GM21390 (cell line): ENCODE data around the gene AKAP9.
"Not testable (repeated sequence)": the region's sequence is repeated elsewhere in the genome, so short reads cannot be mapped to it uniquely, and the experiment has no call there.

Experiments
- ATAC-seq: cut with Tn5 transposase; IDR thresholded peaks from one replicate; pipeline ENCODE4 v1.9.1; 2021; ENCODE audit not compliant: unreplicated experiment

The AKAP9 gene

DNA sequence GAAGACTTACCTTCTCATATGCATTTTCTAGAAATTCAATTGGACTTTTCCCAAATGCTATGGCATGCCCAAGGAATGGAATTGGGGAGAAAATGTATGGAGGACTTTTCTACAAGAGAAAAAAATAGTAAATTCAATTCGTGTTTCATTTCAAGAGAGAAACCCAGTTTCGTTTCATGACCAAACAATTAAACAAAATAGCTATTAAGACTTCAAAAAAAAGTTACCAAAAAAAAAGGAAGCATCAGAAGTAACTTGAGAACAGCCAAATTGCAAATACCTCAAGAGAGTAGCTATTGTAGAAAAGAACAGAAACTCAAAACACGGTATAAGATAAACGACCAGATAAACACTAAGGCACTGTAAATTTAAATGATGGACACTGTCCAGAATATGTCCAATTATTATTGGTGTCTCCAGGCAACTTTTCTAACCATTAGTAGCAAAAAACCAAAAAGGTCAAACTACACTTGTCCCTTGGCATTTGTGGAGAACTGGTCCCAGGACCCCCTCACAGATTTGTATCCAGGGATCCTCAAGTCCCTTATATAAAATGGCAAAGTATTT lies 191.2 kb downstream of the AKAP9 start:
- ATAC-seq = no peak

DNA sequence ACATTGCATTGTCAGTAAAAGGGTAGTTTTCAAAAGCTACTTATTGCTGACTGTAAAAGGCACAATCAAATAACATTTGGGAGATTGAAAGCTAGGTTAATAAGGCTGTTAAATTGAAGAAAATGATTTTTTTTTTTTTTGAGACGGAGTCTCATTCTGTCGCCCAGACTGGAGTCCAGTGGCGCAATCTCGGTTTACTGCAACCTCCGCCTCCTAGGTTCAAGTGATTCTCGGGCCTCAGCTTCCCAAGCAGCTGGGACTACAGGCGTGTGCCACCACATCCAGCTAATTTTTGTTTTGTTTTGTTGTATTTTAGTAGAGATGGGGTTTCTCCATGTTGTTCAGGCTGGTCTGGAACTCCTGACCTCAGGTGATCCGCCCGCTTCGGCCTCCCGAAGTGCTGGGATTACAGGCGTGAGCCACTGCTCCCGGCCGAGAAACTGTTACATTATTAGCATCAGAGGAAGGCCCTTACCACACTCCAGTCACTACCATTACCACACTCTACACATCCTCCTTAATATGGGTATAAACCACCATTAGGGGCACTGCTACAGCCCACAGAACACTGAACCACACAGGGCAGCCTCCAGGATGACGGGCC lies 192.6 kb downstream of the AKAP9 start:
- peak; percentile 24 for ATAC-seq

DNA sequence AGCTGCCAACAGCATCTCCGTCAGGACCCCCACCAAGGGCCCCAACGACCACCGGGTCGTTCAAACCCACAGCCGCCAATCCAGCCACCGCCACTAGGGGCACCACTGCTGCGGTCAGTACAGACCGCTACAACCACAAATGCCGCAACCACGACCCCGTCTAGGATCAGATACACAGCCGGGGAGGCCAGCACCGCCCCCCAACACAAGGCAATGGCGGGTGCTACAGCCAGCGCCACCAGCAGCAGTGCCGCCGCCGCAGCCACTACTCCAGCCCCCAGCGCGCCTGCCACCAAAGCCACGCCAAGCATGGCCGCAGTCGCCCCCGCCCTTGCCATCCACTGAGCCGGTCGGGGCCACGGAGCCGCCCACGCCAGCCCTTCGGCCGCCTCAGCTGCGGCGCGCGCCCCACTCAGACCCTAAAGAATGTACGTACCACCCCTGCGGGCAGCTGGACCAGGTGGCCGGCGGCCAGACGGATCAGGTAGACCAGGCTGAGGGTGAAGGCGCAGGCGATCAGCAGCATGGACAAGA lies 193.1 kb downstream of the AKAP9 start:
- ATAC-seq = peak; percentile 26

DNA sequence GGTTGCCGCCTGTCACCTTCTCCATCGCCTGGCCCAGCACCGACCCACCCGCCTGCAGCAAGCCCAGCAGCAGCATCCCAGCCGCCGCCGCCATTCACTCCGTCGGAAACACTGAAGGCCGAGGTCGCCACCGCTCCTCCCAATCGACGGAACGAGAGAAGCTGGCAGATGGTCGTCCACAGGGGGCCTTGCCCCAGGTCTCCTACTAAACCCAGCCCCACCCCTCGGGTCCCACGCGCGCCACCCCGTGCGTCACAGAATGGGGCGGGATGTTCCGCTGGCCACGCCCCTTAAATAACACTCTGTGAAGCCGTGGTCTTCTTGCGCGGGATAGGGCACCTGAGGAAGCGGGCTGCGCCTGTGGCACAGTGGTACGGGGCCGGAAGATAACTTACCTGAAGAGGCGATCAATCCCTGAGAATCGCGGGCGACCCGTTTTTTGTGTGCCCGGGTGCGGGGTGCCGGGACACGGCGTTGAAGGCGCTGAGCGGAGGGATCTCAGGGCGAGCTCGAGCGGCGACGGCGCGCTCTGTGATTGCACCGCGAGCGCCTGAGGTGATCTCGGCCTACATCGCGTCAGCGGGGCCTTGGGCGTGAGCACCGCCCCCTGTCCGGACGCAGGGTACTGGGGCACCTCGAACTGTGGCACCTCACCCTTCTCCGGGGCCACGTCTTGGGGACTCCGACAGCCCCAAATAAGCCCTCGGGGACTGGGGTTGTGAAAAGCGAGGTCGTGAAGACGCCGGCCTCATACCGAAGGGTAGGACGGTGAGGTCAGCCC lies 193.8 kb downstream of the AKAP9 start, which contains the start of gene CYP51A1:
Gene CYP51A1, minus strand, starts transcription at position 207 of the 781 bp plus-strand sequence. Its CDS starts 113 bp downstream, at position 94.
- peak; percentile 86 for ATAC-seq

DNA sequence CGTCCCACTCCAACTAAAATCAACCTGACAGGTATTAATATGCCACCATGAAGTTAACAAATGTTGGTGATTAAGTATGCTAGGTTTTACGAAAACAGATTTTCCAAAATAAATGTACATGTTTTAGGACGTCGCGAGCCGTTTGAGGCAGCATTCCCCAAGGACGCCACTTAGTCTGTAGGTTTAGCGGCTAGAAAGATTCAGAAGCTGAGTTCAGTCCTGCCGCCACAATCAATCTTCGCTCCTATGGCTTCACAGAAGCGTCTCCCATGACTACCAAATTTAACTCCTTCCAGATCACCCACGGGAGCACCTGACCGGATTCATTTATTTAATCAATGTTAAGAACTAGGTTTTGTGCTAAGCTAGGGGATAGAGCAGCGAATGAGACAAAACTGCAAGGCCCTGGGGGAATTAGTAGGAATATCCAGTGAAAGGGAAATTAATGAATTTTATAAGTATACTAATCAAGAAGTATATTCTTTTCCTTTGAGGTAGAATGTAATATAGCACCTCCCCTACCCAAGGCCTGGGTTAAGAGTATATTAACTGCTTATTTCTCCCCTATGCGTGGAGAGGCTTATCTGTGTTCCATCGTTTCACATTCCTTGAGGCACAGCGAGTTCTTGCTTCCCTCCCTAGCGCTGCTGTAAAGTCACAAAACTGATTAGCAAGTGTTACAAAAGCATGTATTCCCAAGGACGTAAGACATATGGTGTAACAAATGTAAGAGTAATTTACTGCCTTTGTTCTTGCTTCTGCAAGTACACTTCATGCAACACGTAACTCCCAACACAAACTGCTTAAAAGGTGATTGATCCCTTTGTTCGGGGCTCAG lies 194.6 kb downstream of the AKAP9 start:
- no peak for ATAC-seq

DNA sequence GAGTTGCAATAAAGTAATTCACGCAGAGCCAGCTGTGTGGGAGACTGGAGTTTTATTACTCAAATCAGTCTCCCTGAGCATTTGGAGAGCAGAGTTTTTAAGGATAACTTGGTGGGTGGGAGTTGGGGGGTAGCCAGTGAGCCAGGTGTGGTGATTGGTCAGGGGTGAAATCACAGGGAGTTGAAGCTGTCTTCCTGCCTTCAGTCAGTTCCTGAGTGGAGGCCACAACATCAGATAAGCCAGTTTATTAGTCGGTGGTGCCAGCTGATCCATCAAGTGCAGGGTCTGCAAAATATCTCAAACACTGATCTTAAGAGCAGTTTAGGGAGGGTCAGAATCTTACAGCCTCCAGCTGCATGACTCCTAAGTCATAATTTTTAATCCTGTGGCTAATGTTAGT lies 196.9 kb downstream of the AKAP9 start:
- ATAC-seq = no peak

DNA sequence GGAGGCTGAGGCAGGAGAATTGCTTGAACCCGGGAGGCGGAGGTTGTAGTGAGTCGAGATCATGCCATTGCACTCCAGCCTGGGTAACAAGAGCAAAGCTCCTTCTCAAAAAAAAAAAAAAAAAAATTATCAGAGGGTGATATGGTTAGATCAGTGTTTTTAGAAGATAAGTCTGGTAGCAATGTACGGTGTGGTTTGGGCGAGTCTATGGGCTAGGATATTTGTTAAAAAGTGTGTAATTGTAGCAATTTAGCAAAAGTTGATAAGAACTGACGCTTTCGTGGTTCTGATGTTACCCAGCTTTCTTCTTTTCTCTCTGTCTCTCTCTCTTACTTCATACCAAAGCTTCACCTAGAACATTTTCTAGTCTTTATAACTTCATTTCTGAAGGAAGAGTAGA lies 200.5 kb downstream of the AKAP9 start:
- ATAC-seq = no peak

DNA sequence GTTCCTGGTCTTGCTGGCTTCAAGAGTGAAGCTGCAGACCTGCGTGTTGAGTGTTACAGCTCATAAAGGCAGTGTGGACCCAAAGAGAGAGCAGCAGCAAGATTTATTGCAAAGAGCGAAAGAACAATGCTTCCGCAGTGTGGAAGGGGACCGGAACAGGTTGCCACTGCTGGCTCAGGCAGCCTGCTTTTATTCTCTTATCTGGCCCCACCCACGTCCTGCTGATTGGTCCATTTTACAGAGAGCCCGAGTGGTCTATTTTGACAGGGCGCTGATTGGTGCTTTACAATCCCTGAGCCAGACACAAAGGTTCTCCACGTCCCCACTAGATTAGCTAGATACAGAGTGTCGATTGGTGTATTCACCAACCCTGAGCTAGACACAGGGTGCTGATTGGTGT lies 202.1 kb downstream of the AKAP9 start:
- not testable (repeated sequence) for ATAC-seq

DNA sequence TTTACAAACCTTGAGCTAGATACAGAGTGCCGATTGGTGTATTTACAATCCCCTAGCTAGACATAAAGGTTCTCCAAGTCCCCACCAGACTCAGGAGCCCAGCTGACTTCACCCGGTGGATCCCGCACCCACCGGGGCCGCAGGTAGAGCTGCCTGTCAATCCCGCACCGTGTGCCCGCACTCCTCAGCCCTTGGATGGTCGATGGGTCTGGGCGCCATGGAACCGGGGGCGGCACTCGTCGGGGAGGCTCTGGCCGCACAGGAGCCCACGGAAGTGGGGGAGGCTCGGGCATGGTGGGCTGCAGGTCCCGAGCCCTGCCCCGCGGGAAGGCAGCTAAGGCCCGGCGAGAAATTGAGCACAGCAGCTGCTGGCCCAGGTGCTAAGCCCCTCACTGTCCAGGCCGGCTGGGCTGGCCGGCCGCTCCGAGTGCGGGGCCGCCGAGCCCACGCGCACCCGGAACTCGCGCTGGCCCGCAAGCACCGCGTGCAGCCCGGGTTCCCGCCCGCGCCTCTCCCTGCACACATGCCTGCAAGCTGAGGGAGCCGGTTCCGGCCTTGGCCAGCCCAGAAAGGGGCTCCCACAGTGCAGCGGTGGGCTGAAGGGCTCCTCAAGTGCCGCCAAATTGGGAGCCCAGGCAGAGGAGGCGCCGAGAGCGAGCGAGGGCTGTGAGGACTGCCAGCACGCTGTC lies 202.7 kb downstream of the AKAP9 start:
- not testable (repeated sequence) for ATAC-seq

DNA sequence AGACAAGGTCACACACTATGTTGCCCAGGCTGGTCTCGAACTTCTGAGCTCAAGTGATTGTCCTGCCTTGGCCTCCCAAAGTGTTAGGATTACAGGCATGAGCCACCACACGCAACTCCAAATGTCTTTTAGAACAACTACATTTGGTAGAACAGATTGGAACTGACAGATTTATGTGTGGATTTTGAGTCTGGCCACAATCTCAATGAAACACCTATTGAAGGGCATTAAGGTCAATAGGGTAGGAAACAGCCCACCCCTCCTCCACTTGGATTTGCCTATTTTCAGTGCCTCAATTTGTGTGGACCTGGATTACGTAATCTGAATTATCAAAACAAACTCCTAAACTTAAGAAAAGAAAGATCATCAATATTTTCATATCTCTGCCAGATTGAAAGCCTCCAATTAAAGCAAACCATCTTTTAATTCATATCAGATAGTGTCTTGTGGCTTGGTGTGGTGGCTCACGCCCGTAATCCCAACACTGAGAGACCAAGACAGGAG lies 209.1 kb downstream of the AKAP9 start:
- ATAC-seq = no peak

DNA sequence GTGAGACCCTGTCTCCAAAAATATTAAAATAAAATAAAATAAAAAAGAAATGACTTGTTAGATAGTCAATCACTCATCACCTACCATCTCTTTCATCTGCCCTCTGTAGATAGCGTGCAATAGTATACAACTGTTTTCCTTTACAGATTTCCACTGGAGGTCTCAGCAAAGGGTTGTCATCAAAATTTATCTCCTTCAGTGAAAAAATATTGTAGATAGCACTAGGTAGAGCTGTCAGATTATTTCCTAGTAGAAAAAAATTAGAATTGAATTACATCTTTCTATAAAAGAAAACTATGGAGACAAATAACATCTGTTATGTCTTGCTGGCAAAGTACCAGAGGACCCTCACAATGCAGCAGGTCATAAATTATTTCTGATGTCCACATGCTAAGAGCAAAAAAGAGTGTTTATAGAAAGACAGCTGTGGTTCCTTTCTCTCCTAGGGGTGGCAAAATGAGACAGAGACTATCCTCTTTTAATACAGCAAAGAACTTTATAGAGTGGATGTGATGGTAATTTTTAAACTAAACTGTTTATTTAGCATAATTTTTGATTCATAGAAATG lies 209.9 kb downstream of the AKAP9 start:
- no peak for ATAC-seq

DNA sequence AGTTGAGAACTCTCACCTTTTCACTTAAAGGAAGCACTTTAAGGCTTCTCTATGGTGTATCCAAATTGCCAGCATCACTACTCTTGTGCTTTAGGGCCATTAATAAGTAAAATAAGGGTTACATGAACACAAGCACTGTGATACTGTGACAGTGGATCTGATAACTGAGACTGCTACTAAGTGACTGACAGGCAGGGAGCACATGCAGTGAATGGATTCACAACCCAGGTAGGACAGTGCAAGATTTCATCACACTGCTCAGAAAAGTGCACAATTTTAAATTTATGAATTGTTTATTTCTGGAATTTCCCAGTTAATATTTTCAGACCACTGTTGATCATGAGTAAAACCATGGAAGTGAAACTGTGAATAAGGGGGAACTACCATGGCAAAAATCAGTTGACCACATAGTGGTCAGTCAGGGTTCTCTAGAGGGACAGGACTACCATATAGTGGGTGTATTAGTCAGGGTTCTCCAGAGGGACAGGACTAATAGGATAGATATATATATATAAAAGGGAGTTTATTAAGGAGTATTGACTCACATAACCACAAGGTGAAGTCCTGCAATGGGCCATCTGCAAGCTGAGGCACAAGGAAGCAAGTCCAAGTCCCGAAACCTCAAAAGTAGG lies 214.6 kb downstream of the AKAP9 start:
- ATAC-seq = no peak

DNA sequence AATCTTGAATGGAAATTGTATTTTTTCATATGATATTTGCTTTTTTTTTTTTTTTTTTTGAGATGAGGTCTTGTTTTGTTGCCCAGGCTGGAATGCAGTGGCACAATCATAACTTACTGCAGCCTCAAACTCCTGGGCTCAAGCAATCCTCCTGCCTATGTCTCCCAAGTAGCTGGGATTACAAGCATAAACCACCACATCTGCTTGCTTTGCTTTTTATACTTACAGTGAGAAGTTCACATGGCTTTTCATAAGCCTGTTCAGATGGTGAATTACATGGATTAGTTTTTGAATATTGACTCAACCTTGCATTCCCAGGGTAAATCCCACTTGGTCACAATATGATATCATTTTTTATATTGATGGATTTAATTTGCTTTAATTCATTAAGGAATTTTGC lies 216.3 kb downstream of the AKAP9 start:
- no peak for ATAC-seq

DNA sequence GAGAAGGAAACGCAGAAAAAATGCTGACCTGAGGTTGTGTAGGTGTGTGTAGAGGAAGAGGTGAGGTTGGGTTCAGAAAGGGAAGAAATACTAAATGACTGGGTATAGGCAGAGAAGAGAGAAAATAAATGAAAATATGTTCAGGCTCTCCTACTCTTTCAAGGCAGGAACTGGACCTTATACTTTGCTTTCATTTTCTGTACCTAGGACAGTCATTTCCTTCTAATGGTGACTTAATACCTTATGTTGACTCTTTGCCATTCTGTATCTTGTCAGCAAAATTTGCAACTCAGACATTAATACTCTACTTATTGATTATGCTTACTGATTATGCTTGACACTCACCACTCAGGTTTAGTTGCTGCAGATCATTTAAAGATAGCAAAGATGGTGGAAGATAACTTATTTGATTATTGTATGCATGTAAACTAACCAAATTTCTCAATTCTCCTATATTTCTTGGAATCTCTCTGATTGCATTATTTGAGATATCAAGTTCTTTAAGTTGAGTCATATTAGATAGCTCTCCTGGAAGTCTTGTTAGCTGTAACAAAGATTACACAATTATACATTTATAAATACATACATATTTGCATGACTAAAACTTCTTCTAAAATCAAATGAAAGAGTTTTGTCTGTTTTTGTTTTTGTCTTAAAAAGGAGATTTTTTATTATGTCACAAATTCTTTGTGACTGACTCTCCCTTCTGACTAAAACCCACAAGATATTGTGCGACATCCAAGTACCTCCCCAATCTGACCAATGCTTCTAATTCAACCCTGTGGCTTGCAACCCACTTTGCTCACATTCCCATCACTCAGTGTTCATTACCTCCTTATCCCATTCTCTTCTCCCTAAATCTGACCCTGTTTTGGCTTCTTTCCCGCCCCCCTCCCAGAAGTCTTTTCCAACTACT lies 218.3 kb downstream of the AKAP9 start:
- ATAC-seq = peak; percentile 66
